Mesendoderm (in vitro differentiated cells): ENCODE measurements around the gene DRAP1.

ENCODE experiments used
- DNase-seq: peaks from one replicate; pipeline ENCODE4 v3.0.0; 2013
- H2AK5ac ChIP-seq: 2 replicates; pipeline ENCODE4 v1.6.1; 2013; ENCODE audit warnings: low read length, inconsistent platforms
- H2BK120ac ChIP-seq: 2 replicates; pipeline ENCODE4 v1.6.1; 2013; ENCODE audit warnings: low read depth, mild to moderate bottlenecking, low read length, moderate library complexity, mixed read lengths
- H2BK15ac ChIP-seq: replicated peaks from 2 replicates; pipeline ENCODE4 v1.6.1; 2013; ENCODE audit warnings: low read depth, mild to moderate bottlenecking, moderate library complexity
- H2BK5ac ChIP-seq: 2 replicates; pipeline ENCODE4 v1.6.1; 2013; ENCODE audit warnings: low read length, inconsistent platforms
- H3K18ac ChIP-seq: 2 replicates; pipeline ENCODE4 v1.6.1; 2013; ENCODE audit warnings: mild to moderate bottlenecking, low read length, mixed read lengths
- H3K23ac ChIP-seq: one replicate; pipeline ENCODE4 v1.6.1; 2013; ENCODE audit warnings: low read length
- H3K27ac ChIP-seq: 2 replicates; pipeline ENCODE4 v1.5.1; 2013; ENCODE audit warnings: low read depth, mild to moderate bottlenecking, inconsistent platforms, low read length, moderate library complexity
- H3K27me3 ChIP-seq: 2 replicates; pipeline ENCODE4 v1.6.1; 2013; ENCODE audit warnings: low read length, control low read depth, mild to moderate bottlenecking, inconsistent platforms; ENCODE audit not compliant: insufficient read depth, poor library complexity
- H3K36me3 ChIP-seq: 2 replicates; pipeline ENCODE4 v1.6.1; 2013; ENCODE audit warnings: low read length, inconsistent platforms; ENCODE audit not compliant: control insufficient read depth, insufficient read depth
- H3K4ac ChIP-seq: one replicate; pipeline ENCODE4 v1.6.1; 2013; ENCODE audit warnings: low read depth, mild to moderate bottlenecking, low read length, moderate library complexity
- H3K4me1 ChIP-seq: 2 replicates; pipeline ENCODE4 v1.6.1; 2013; ENCODE audit warnings: low read depth, low read length, inconsistent platforms; ENCODE audit not compliant: control insufficient read depth
- H3K4me2 ChIP-seq: 2 replicates; pipeline ENCODE4 v1.6.1; 2013; ENCODE audit warnings: low read length
- H3K4me3 ChIP-seq: 2 replicates; pipeline ENCODE4 v1.5.1; 2013; ENCODE audit warnings: mild to moderate bottlenecking, low read length
- H3K56ac ChIP-seq: one replicate; pipeline ENCODE4 v1.6.1; 2013; ENCODE audit warnings: low read length
- H3K79me1 ChIP-seq: 2 replicates; pipeline ENCODE4 v1.6.1; 2013; ENCODE audit warnings: low read length, inconsistent platforms
- H3K79me2 ChIP-seq: 2 replicates; pipeline ENCODE4 v1.6.1; 2013; ENCODE audit warnings: mild to moderate bottlenecking, low read length; ENCODE audit not compliant: control insufficient read depth, insufficient read depth
- H3K9ac ChIP-seq: 2 replicates; pipeline ENCODE4 v1.6.1; 2013; ENCODE audit warnings: low read length, inconsistent platforms
- H4K5ac ChIP-seq: one replicate; pipeline ENCODE4 v1.6.1; 2013; ENCODE audit warnings: low read length
- H4K8ac ChIP-seq: one replicate; pipeline ENCODE4 v1.6.1; 2013; ENCODE audit warnings: low read depth, mild to moderate bottlenecking, control low read depth, low read length, moderate library complexity
- WGBS: extraction: QIAGEN DNeasy Blood & Tissue Kit; methylation state at CpG from one replicate; pipeline ENCODE4 v1.1.7; 2013; ENCODE audit warnings: low lambda C conversion rate, missing lambda C conversion rate; ENCODE audit not compliant: insufficient coverage; ENCODE audit errors: extremely low coverage; 5-methylcytosine and 5-hydroxymethylcytosine counted together

Gene DRAP1

DNA sequence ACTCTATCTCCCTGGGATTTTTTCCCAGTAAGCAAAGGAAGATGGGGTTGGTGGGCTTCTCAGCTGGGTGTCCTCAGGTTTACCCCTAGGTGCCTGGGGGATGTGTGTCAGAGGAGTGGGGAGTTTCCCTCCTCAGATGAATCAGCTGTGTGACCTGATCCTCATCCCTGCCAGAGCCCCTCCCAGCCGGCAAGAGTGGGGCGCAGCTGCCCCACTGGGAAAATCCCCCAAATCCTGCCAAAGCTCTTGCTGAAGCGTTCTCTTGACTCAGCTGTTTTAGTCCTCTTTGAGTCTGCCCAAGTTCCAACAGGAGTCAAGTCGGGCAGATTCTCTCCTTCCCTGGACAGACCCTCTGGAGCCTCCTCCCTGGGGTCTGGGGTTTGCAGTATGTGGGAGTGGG is 6.4 kb upstream of the DRAP1 start:
- no CpG with 5 or more reads among the region's 4 CpGs for WGBS
- no peak for DNase-seq
- no peak overlapping the region for H3K4me2 ChIP-seq
- peaks cover 2% of the 10 kb centered on the region for H3K4me1 ChIP-seq
- no peak overlapping the region for H3K27ac ChIP-seq
- no peak overlapping the region for H3K9ac ChIP-seq
- no peak overlapping the region for H3K4ac ChIP-seq
- peaks cover 7% of the 10 kb centered on the region for H3K79me1 ChIP-seq
- no peak overlapping the region for H3K23ac ChIP-seq
- H3K79me2 ChIP-seq: peaks cover 3% of the 10 kb centered on the region
- H2BK5ac ChIP-seq: no peak overlapping the region
- H3K18ac ChIP-seq: no peak overlapping the region
- H3K36me3 ChIP-seq: no peaks in the 10 kb centered on the region
- no peak overlapping the region for H2AK5ac ChIP-seq
- no peak overlapping the region for H2BK120ac ChIP-seq
- no peak overlapping the region for H3K56ac ChIP-seq
- no peaks in the 10 kb centered on the region for H3K27me3 ChIP-seq
- H4K5ac ChIP-seq: no peak overlapping the region
- H4K8ac ChIP-seq: no peak overlapping the region
- no peak overlapping the region for H2BK15ac ChIP-seq
- no peak overlapping the region for H3K4me3 ChIP-seq

GRCh38 chr11:65915101-65915820 is 4.0 kb upstream of the DRAP1 start:
- H3K4me1 ChIP-seq: peaks cover 5% of the 10 kb centered on the region
- peaks cover 8% of the 10 kb centered on the region for H3K79me2 ChIP-seq
- no peak overlapping the region for H2BK120ac ChIP-seq
- no peak overlapping the region for H3K4me3 ChIP-seq
- H3K4me2 ChIP-seq: no peak overlapping the region
- peak overlapping the region; percentile 21 for H3K27ac ChIP-seq
- no peak overlapping the region for H2BK15ac ChIP-seq
- no peaks in the 10 kb centered on the region for H3K36me3 ChIP-seq
- H3K9ac ChIP-seq: no peak overlapping the region
- H2AK5ac ChIP-seq: peak overlapping the region; percentile 6
- H4K5ac ChIP-seq: no peak overlapping the region
- no peak overlapping the region for H2BK5ac ChIP-seq
- no peak overlapping the region for H4K8ac ChIP-seq
- no peak overlapping the region for H3K23ac ChIP-seq
- WGBS: no CpG with 5 or more reads among the region's 10 CpGs
- no peak overlapping the region for H3K4ac ChIP-seq
- no peak for DNase-seq
- no peaks in the 10 kb centered on the region for H3K27me3 ChIP-seq
- peaks cover 16% of the 10 kb centered on the region for H3K79me1 ChIP-seq
- H3K18ac ChIP-seq: no peak overlapping the region
- H3K56ac ChIP-seq: peak overlapping the region; percentile 71

DNA sequence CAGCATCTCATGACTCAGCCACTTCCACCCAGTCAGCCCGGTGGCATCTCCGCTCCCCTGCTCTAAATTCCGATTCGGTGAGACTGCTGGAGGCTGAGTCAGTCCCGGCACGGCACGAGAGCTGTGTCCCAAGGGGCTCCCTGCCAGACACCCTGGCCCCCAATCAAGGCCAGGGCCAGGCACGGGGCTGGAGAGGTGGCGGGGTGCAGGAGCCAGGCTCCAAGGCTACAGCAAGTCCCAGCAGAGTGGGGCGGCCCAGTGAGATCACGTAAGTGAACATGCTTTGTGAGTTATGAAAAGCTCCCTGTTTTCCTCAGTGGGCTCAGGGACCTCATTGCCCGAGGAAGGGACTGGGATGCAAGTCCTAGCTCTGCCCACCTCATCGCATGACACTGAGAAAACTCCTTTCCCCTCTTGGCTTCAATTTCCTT is 3.4 kb upstream of the DRAP1 start:
- Histone ChIP-seq H2AK5ac (no peak overlapping the region), H3K36me3 (no peaks in the 10 kb centered on the region), H3K4ac (no peak overlapping the region), H2BK15ac (no peak overlapping the region), H3K9ac (peak overlapping the region; percentile 44), H3K4me1 (peaks cover 5% of the 10 kb centered on the region), H2BK120ac (no peak overlapping the region), H4K8ac (no peak overlapping the region), H3K56ac (peak overlapping the region; percentile 65), H3K18ac (no peak overlapping the region), H3K4me3 (no peak overlapping the region), H3K23ac (no peak overlapping the region), H3K79me2 (peaks cover 8% of the 10 kb centered on the region), H4K5ac (no peak overlapping the region), H3K79me1 (peaks cover 17% of the 10 kb centered on the region), H2BK5ac (no peak overlapping the region), H3K27me3 (no peaks in the 10 kb centered on the region), H3K4me2 (no peak overlapping the region), H3K27ac (peak overlapping the region; percentile 47)
- DNase-seq: peak; percentile 95
- WGBS: no CpG with 5 or more reads among the region's 13 CpGs

GRCh38 chr11:65916391-65916790 is 2.8 kb upstream of the DRAP1 start:
- Histone ChIP-seq H3K36me3 (no peaks in the 10 kb centered on the region), H3K23ac (no peak overlapping the region), H3K27ac (no peak overlapping the region), H3K4ac (no peak overlapping the region), H4K5ac (no peak overlapping the region), H3K4me1 (peaks cover 5% of the 10 kb centered on the region), H3K79me1 (peaks cover 17% of the 10 kb centered on the region), H3K4me3 (no peak overlapping the region), H3K9ac (no peak overlapping the region), H4K8ac (no peak overlapping the region), H2BK15ac (no peak overlapping the region), H2BK120ac (no peak overlapping the region), H2BK5ac (no peak overlapping the region), H3K27me3 (no peaks in the 10 kb centered on the region), H3K56ac (no peak overlapping the region), H2AK5ac (no peak overlapping the region), H3K4me2 (no peak overlapping the region), H3K79me2 (peaks cover 8% of the 10 kb centered on the region), H3K18ac (no peak overlapping the region)
- no CpG with 5 or more reads among the region's 7 CpGs for WGBS
- no peak for DNase-seq

DNA sequence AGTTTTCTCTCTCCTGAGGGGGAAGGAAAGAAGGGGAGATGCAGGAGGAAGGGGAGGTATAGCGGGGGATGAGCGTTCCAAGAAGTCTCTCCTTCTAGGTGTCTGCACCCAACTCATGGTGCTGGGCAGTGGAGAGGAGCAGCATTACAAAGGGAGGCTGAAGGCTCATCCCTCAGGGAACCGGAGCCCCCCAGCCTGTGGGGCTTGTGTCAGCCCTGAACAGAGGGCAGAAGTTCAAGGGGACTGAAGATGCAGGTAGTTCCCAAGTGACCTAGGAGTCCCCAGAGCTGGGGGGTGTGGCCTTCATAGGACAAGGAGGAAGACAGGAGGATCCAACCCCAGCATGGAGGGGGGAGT is 2.2 kb upstream of the DRAP1 start:
- Histone ChIP-seq H3K9ac (peak overlapping the region; percentile 21), H3K79me1 (peaks cover 17% of the 10 kb centered on the region), H3K4me3 (no peak overlapping the region), H3K4ac (no peak overlapping the region), H3K23ac (no peak overlapping the region), H3K27me3 (no peaks in the 10 kb centered on the region), H3K18ac (no peak overlapping the region), H3K27ac (no peak overlapping the region), H3K4me2 (no peak overlapping the region), H2BK120ac (no peak overlapping the region), H3K36me3 (no peaks in the 10 kb centered on the region), H4K5ac (no peak overlapping the region), H2BK5ac (no peak overlapping the region), H4K8ac (no peak overlapping the region), H3K56ac (peak overlapping the region; percentile 96), H3K4me1 (peaks cover 3% of the 10 kb centered on the region), H2BK15ac (no peak overlapping the region), H3K79me2 (peaks cover 8% of the 10 kb centered on the region), H2AK5ac (no peak overlapping the region)
- WGBS: no CpG with 5 or more reads among the region's 3 CpGs
- no peak for DNase-seq
